Nephron (organoid): ENCODE data around the gene TNPO2.
"Not testable (repeated sequence)": the region's sequence is repeated elsewhere in the genome, so short reads cannot be mapped to it uniquely, and the experiment has no call there.

Experiments used
- H3K27ac Mint-ChIP-seq, 3 experiments: 2 replicates each; pipeline ENCODE4 v1.8.0; 2020; ENCODE audit warnings: mixed read lengths in 3 of 3, mild to moderate bottlenecking in 2 of 3, moderate library complexity in 1 of 3
- H3K27me3 Mint-ChIP-seq: 2 replicates; pipeline ENCODE4 v1.8.0; 2021; ENCODE audit warnings: low read depth, mild to moderate bottlenecking, moderate library complexity, mixed read lengths
- H3K36me3 Mint-ChIP-seq: 2 replicates; pipeline ENCODE4 v1.8.0; 2020; ENCODE audit warnings: low read depth, mixed read lengths
- H3K4me1 Mint-ChIP-seq: 2 replicates; pipeline ENCODE4 v1.8.0; 2020; ENCODE audit warnings: mixed read lengths
- H3K4me3 Mint-ChIP-seq, 3 experiments: 2 replicates each; pipeline ENCODE4 v1.8.0; 2020; ENCODE audit warnings: mild to moderate bottlenecking in 3 of 3, mixed read lengths in 3 of 3, moderate library complexity in 2 of 3
- H3K9me3 Mint-ChIP-seq: 2 replicates; pipeline ENCODE4 v1.8.0; 2020; ENCODE audit warnings: mixed read lengths
- CTCF ChIP-seq, 3 experiments: fragments of 200-600 bp; sonication (generic); IDR thresholded peaks; one replicate each; pipeline ENCODE4 v1.5.0; 2021; ENCODE audit warnings: antibody characterized with exemption in 3 of 3; ENCODE audit not compliant: unreplicated experiment in 3 of 3

The TNPO2 gene

GRCh38 chr19:12733369-12734214 lies 9.9 kb upstream of the TNPO2 start:
- peaks cover 29% of the 10 kb centered on the region for H3K36me3 Mint-ChIP-seq
- TF ChIP-seq CTCF (IDR thresholded peaks at IDR 0.05; ENCODE audit: unreplicated experiment in 3 of 3), result no peak
- H3K9me3 Mint-ChIP-seq, result no peaks in the 10 kb centered on the region
- H3K27ac Mint-ChIP-seq, result peak overlapping the region; percentile 79 to 95 (median 93)
- peak overlapping the region; percentile 91 to 94 (median 93) for H3K4me3 Mint-ChIP-seq
- peaks cover 41% of the 10 kb centered on the region for H3K4me1 Mint-ChIP-seq
- H3K27me3 Mint-ChIP-seq, result no peaks in the 10 kb centered on the region

- Mint-ChIP-seq H3K36me3 (peaks cover 34% of the 10 kb centered on the region), H3K4me1 (peaks cover 30% of the 10 kb centered on the region), H3K27me3 (no peaks in the 10 kb centered on the region)
Measured at GRCh38 chr19:12731337-12731736, 7.6 kb upstream of the TNPO2 start.

GRCh38 chr19:12730064-12730463 lies 6.3 kb upstream of the TNPO2 start:
- Mint-ChIP-seq H3K4me1 (peaks cover 30% of the 10 kb centered on the region), H3K27ac (peak overlapping the region in 1 of 3 experiments; percentile 65), H3K27me3 (no peaks in the 10 kb centered on the region), H3K9me3 (no peaks in the 10 kb centered on the region), H3K36me3 (peaks cover 34% of the 10 kb centered on the region), H3K4me3 (peak overlapping the region; percentile 40 to 75 (median 74))
- no peak for TF ChIP-seq CTCF (IDR thresholded peaks at IDR 0.05; ENCODE audit: unreplicated experiment in 3 of 3)

More at GRCh38 chr19:12731337-12731736, 7.6 kb upstream of the TNPO2 start:
- H3K27ac Mint-ChIP-seq, result no peak overlapping the region
- H3K4me3 Mint-ChIP-seq, result peak overlapping the region in 1 of 3 experiments; percentile 34
- TF ChIP-seq CTCF (IDR thresholded peaks at IDR 0.05; ENCODE audit: unreplicated experiment in 3 of 3), result no peak
- no peaks in the 10 kb centered on the region for H3K9me3 Mint-ChIP-seq

GRCh38 chr19:12727745-12728433 lies 4.2 kb upstream of the TNPO2 start:
- Mint-ChIP-seq H3K36me3 (peaks cover 30% of the 10 kb centered on the region), H3K4me3 (no peak overlapping the region), H3K27me3 (no peaks in the 10 kb centered on the region), H3K9me3 (no peaks in the 10 kb centered on the region), H3K27ac (no peak overlapping the region), H3K4me1 (peaks cover 27% of the 10 kb centered on the region)
- no peak for TF ChIP-seq CTCF (IDR thresholded peaks at IDR 0.05; ENCODE audit: unreplicated experiment in 3 of 3)

- peaks cover 26% of the 10 kb centered on the region for H3K36me3 Mint-ChIP-seq
- TF ChIP-seq CTCF (IDR thresholded peaks at IDR 0.05; ENCODE audit: unreplicated experiment in 3 of 3), result no peak
- no peaks in the 10 kb centered on the region for H3K9me3 Mint-ChIP-seq
- no peaks in the 10 kb centered on the region for H3K27me3 Mint-ChIP-seq
- peaks cover 20% of the 10 kb centered on the region for H3K4me1 Mint-ChIP-seq
- peak overlapping the region; percentile 65 to 82 (median 77) for H3K4me3 Mint-ChIP-seq
- peak overlapping the region in 2 of 3 experiments; percentile 65 to 71 for H3K27ac Mint-ChIP-seq
Measured at GRCh38 chr19:12726988-12727316, 3.2 kb upstream of the TNPO2 start.

GRCh38 chr19:12725612-12726011 lies 1.9 kb upstream of the TNPO2 start:
- peaks cover 32% of the 10 kb centered on the region for H3K36me3 Mint-ChIP-seq
- not testable (repeated sequence) for H3K27ac Mint-ChIP-seq, H3K27me3 Mint-ChIP-seq, H3K9me3 Mint-ChIP-seq
- peaks cover 28% of the 10 kb centered on the region for H3K4me1 Mint-ChIP-seq
- peak overlapping the region; percentile 7 to 45 (median 34) for H3K4me3 Mint-ChIP-seq
